ENCODE results near the gene ERC2. TPM values are rescaled to one million over a fixed set of nuclear protein-coding genes. Genes with fewer than 3 reads are reported as not detected.

Gene ERC2
- total RNA-seq, 1 donor: 0.36 TPM

GRCh38 chr3:55673764-55674163, 794.5 kb downstream of the ERC2 start:
- no peak for DNase-seq (ENCODE audit: insufficient read length, low spot score, missing footprints)
- peaks cover 2% of the 10 kb centered on the region for H3K4me1 ChIP-seq (ENCODE audit: insufficient read depth, low read length)
- H3K27ac ChIP-seq (ENCODE audit: low read depth, low read length): no peak overlapping the region
- no peaks in the 10 kb centered on the region for H4K20me1 ChIP-seq (ENCODE audit: insufficient read depth, low read length)
- no peak overlapping the region for H3K4me2 ChIP-seq (ENCODE audit: insufficient read depth, low read length)
- H3K9me3 ChIP-seq (ENCODE audit: low read depth, low read length): no peaks in the 10 kb centered on the region
- no peaks in the 10 kb centered on the region for H3K79me2 ChIP-seq (ENCODE audit: insufficient read depth, low read length)
- no peak overlapping the region for H3K4me3 ChIP-seq (ENCODE audit: insufficient read depth, low read length)
- peaks cover 3% of the 10 kb centered on the region for H3K27me3 ChIP-seq (ENCODE audit: insufficient read depth, low read length)
- no peaks in the 10 kb centered on the region for H3K36me3 ChIP-seq (ENCODE audit: insufficient read depth, low read length)
- no peak overlapping the region for H2AFZ ChIP-seq (ENCODE audit: low read length)
- no peak for TF ChIP-seq CTCF (IDR thresholded peaks at IDR 0.05; ENCODE audit: extremely low read depth, low read depth, low read length)

- H3K27ac ChIP-seq (ENCODE audit: low read depth, low read length): no peak overlapping the region
- H3K4me3 ChIP-seq (ENCODE audit: insufficient read depth, low read length): no peak overlapping the region
- no peaks in the 10 kb centered on the region for H3K36me3 ChIP-seq (ENCODE audit: insufficient read depth, low read length)
- no peaks in the 10 kb centered on the region for H3K79me2 ChIP-seq (ENCODE audit: insufficient read depth, low read length)
- no peak overlapping the region for H3K4me2 ChIP-seq (ENCODE audit: insufficient read depth, low read length)
- no peak for TF ChIP-seq CTCF (IDR thresholded peaks at IDR 0.05; ENCODE audit: extremely low read depth, low read depth, low read length)
- no peak for DNase-seq (ENCODE audit: insufficient read length, low spot score, missing footprints)
- peaks cover 10% of the 10 kb centered on the region for H3K4me1 ChIP-seq (ENCODE audit: insufficient read depth, low read length)
- H3K9me3 ChIP-seq (ENCODE audit: low read depth, low read length): no peaks in the 10 kb centered on the region
- no peaks in the 10 kb centered on the region for H3K27me3 ChIP-seq (ENCODE audit: insufficient read depth, low read length)
- H4K20me1 ChIP-seq (ENCODE audit: insufficient read depth, low read length): no peaks in the 10 kb centered on the region
- H2AFZ ChIP-seq (ENCODE audit: low read length): no peak overlapping the region
These were observed 799.1 kb downstream of the ERC2 start for GRCh38 chr3:55669133-55669532.

- DNase-seq (ENCODE audit: insufficient read length, low spot score, missing footprints): no peak
- Histone ChIP-seq H3K4me2 (ENCODE audit: insufficient read depth, low read length) (no peak overlapping the region), H3K27ac (ENCODE audit: low read depth, low read length) (no peak overlapping the region)
These were observed 799.9 kb downstream of the ERC2 start for GRCh38 chr3:55668359-55668758.

GRCh38 chr3:55664387-55664786, 803.9 kb downstream of the ERC2 start:
- no peak overlapping the region for H3K27ac ChIP-seq (ENCODE audit: low read depth, low read length)

More at GRCh38 chr3:55668359-55668758, 799.9 kb downstream of the ERC2 start:
- Histone ChIP-seq H3K4me3 (ENCODE audit: insufficient read depth, low read length) (no peak overlapping the region), H3K36me3 (ENCODE audit: insufficient read depth, low read length) (no peaks in the 10 kb centered on the region), H2AFZ (ENCODE audit: low read length) (peak overlapping the region; percentile 1), H4K20me1 (ENCODE audit: insufficient read depth, low read length) (no peaks in the 10 kb centered on the region), H3K4me1 (ENCODE audit: insufficient read depth, low read length) (peaks cover 10% of the 10 kb centered on the region), H3K79me2 (ENCODE audit: insufficient read depth, low read length) (no peaks in the 10 kb centered on the region), H3K9me3 (ENCODE audit: low read depth, low read length) (no peaks in the 10 kb centered on the region), H3K27me3 (ENCODE audit: insufficient read depth, low read length) (no peaks in the 10 kb centered on the region)
- TF ChIP-seq CTCF (IDR thresholded peaks at IDR 0.05; ENCODE audit: extremely low read depth, low read depth, low read length): no peak

More at GRCh38 chr3:55664387-55664786, 803.9 kb downstream of the ERC2 start:
- no peak overlapping the region for H2AFZ ChIP-seq (ENCODE audit: low read length)
- no peaks in the 10 kb centered on the region for H3K79me2 ChIP-seq (ENCODE audit: insufficient read depth, low read length)
- H3K4me3 ChIP-seq (ENCODE audit: insufficient read depth, low read length): no peak overlapping the region
- no peaks in the 10 kb centered on the region for H3K36me3 ChIP-seq (ENCODE audit: insufficient read depth, low read length)
- H3K9me3 ChIP-seq (ENCODE audit: low read depth, low read length): no peaks in the 10 kb centered on the region
- peaks cover 19% of the 10 kb centered on the region for H3K4me1 ChIP-seq (ENCODE audit: insufficient read depth, low read length)
- H4K20me1 ChIP-seq (ENCODE audit: insufficient read depth, low read length): no peaks in the 10 kb centered on the region
- H3K27me3 ChIP-seq (ENCODE audit: insufficient read depth, low read length): no peaks in the 10 kb centered on the region
- H3K4me2 ChIP-seq (ENCODE audit: insufficient read depth, low read length): no peak overlapping the region
- no peak for TF ChIP-seq CTCF (IDR thresholded peaks at IDR 0.05; ENCODE audit: extremely low read depth, low read depth, low read length)
- no peak for DNase-seq (ENCODE audit: insufficient read length, low spot score, missing footprints)

All from osteoblast (primary cell).